Fibroblast of lung (primary cell): Measurements from ENCODE around the gene GDPD4.

Experiments used
- EZH2 ChIP-seq: IDR thresholded peaks from 2 replicates; pipeline ENCODE4 v1.5.1; 2012; ENCODE audit warnings: low read length, control low read depth, mild to moderate bottlenecking; ENCODE audit errors: missing control alignments
- TF ChIP-seq, protein P1 (sequence below), 2 donors: IDR thresholded peaks in 1 of 2; conservative IDR thresholded peaks in 1 of 2; 1 replicate in 1 of 2; 2 replicates in 1 of 2; pipeline ENCODE4 v1.5.1; 2011 to 2012; ENCODE audit warnings: low read length in 2 of 2, control low read depth in 1 of 2, inconsistent platforms in 1 of 2, low read depth in 1 of 2, mild to moderate bottlenecking in 1 of 2

DNA sequence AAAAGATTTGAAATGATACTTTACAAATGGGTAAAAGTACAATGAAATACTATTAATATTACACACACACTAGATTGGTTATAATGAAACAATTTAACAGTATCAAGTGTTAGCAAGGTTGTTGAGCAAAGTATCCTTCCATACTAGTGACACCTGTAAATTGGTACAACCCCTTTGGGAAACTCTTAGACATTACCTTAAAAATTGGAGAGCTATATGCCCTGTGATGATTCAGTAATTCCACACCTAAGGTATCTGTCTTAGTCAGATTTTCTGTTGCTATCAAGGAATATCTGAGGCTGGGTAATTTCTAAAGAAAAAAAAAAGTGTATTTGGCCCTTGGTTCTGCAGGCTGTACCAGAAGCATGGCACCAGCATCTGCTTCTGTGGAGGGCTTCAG is 7.4 kb upstream of the GDPD4 start:
- TF ChIP-seq, protein P1, sequence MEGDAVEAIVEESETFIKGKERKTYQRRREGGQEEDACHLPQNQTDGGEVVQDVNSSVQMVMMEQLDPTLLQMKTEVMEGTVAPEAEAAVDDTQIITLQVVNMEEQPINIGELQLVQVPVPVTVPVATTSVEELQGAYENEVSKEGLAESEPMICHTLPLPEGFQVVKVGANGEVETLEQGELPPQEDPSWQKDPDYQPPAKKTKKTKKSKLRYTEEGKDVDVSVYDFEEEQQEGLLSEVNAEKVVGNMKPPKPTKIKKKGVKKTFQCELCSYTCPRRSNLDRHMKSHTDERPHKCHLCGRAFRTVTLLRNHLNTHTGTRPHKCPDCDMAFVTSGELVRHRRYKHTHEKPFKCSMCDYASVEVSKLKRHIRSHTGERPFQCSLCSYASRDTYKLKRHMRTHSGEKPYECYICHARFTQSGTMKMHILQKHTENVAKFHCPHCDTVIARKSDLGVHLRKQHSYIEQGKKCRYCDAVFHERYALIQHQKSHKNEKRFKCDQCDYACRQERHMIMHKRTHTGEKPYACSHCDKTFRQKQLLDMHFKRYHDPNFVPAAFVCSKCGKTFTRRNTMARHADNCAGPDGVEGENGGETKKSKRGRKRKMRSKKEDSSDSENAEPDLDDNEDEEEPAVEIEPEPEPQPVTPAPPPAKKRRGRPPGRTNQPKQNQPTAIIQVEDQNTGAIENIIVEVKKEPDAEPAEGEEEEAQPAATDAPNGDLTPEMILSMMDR (conservative IDR thresholded peaks at IDR 0.05 in 1 of 2, IDR thresholded peaks at IDR 0.05 in 1 of 2; ENCODE audit: low read depth in 1 of 2, low read length in 2 of 2): no peak
- TF ChIP-seq EZH2: no peak
